ENCODE measurements around the gene ABAT.

Gene ABAT

DNA sequence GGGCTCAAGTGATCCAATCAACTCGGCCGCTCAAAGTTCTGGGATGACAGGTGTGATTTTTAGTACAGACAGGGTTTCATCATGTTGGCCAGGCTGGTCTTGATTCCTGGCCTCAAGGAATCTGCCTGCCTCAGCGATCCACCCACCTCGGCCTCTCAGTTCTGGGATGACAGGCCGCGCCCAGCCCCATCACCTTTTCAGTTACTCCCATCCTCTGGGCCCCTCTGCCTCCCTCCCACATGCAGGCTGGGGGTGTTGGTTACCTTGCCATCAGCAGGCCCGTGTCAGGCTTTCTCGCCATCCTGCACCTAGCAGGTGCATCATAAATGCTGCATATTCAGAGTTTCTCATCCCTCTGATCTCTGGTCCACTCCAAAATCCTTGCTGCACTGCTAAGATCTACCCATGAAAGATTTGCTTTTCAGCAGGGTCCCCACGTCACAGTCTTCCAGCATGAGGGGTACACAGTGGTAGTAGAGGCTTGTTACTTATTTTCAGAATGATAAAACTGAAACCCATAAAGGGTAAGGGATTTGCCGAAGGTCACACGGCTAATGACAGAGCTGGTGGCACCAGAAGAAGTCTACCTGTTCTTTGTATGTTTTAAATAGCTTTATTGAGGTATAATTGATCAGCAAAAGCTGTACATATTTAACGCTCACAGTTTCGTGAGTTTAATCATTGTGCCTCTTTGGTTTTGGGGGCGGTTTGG is 139.8 kb downstream of the ABAT start:
- Mint-ChIP-seq H3K4me3 (peak overlapping the region; percentile 61 to 71), H3K36me3 (peaks cover 56 to 67% of the 10 kb centered on the region in 2 donors)
- ATAC-seq (replicated peaks), result peak; percentile 40 to 56

DNA sequence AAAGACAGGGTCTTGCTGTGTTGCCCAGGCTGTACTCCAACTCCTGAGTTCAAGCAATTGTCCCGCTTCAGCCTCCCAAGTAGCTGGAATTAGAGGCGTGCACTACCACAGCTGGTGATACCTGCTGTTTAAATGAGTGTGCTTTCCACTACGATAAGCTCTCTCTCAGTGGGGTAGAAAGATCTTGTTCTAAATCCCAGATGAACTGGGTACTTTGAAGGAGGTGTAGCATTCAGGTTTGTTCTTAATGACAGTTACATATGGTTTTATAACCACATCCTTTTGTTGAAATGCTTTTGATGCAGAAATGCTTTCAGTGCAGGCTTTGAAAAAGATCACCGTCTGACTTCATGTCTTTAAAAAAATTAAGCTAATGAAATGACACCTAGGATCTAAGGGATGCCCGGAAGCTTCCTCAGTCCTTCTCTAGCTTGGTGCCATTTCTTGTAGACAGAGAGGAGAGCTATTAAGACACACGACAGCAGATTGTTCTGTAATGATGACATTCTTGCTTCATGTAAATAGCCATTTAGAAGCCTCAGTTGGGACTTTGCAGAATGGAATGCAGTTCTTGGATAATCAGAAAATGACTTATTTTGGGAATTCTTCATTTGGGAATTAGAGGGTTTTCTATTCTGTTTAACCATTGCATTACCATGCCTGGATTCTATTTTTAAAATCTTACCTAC is 142.7 kb downstream of the ABAT start:
- ATAC-seq (replicated peaks), result peak; percentile 20 to 28
- Mint-ChIP-seq H3K9me3 (no peaks in the 10 kb centered on the region), H3K4me1 (peaks cover 47 to 78% of the 10 kb centered on the region in 2 donors), H3K27ac (peak overlapping the region; percentile 65), H3K36me3 (peaks cover 65 to 77% of the 10 kb centered on the region in 2 donors), H3K4me3 (no peak overlapping the region), H3K27me3 (no peaks in the 10 kb centered on the region)
- DNase-seq, result no peak

More for the DNA sequence above, 139.8 kb downstream of the ABAT start:
- Mint-ChIP-seq H3K9me3 (no peaks in the 10 kb centered on the region), H3K4me1 (peaks cover 37 to 50% of the 10 kb centered on the region in 2 donors), H3K27ac (peak overlapping the region; percentile 91), H3K27me3 (no peaks in the 10 kb centered on the region)
- DNase-seq, result no peak

DNA sequence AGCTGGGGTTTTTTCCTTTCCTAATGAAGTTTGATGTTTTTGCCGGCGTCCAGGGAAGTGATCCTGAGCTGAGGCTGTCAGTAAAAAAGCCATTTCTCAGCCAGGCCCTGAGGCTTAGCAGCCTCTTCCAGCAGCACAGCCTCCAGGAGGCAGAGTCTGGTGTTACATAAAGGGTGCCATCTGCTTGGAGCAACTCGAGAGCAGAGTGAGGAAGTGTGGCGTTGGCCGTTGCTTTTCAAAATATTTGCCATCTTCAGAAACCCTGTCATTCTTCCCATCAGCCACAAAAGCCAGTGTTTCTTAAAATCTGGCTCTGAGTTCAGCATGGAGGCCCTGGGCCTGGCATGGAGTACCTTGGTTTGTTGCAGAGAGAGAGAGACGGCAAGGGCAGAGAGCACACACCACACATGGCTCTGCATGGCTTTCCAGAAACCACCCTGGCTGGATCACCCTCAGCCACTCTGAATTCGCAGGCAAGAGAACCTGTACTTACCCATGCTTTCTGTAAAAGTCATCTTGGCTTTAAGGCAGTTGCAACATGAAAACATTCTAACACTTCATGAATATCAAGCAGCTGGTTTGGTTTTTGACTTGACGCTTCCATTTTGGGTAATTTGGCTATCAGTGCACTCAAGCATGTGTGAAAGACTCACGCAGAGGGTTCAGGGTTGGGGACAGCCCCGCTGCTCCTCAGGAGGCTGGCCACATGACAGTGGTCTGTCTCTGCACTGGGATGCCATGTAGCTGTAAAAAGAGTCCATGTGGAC is 144.3 kb downstream of the ABAT start:
- Mint-ChIP-seq H3K4me3 (peak overlapping the region; percentile 45 to 63), H3K4me1 (peaks cover 41 to 71% of the 10 kb centered on the region in 2 donors), H3K9me3 (no peaks in the 10 kb centered on the region), H3K27ac (peak overlapping the region; percentile 96), H3K27me3 (no peaks in the 10 kb centered on the region), H3K36me3 (peaks cover 65 to 82% of the 10 kb centered on the region in 2 donors)
- DNase-seq, result peak; percentile 54
- ATAC-seq (replicated peaks), result peak; percentile 95 to 96

DNA sequence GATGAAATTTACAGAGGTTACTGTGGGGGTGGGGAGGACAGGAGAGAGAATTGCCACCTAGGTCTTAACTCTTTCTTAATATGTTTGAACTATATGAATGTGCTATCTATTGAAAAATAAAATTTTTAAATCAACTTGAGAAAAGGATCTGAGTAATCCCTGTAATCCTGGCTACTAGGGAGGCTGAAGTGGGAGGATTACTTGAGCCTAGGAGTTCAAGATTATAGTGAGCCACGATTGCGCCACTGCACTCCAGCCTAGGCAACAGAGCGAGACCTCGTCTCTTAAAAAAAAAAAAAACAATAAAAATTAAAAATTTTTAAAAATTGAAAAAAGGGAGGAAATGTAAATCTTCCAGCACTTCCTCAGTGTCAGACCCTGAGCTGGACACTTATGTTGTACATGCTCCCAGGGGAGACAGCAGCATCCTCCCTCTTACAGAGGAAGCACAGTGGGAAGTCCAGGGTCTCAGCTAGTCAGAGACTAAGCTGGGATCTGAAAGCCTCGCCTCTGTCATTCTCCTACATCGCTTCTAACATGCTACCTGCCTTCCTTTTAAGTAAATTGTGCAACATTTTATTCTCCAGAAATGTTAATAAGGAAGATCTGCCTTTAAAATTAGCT is 145.1 kb downstream of the ABAT start:
- Mint-ChIP-seq H3K27ac (peak overlapping the region; percentile 96), H3K27me3 (no peaks in the 10 kb centered on the region), H3K4me3 (peak overlapping the region; percentile 45 to 63), H3K36me3 (peaks cover 60 to 77% of the 10 kb centered on the region in 2 donors), H3K9me3 (no peaks in the 10 kb centered on the region), H3K4me1 (peaks cover 35 to 62% of the 10 kb centered on the region in 2 donors)
- ATAC-seq (replicated peaks) (peak; percentile 13 to 20), DNase-seq (no peak)

DNA sequence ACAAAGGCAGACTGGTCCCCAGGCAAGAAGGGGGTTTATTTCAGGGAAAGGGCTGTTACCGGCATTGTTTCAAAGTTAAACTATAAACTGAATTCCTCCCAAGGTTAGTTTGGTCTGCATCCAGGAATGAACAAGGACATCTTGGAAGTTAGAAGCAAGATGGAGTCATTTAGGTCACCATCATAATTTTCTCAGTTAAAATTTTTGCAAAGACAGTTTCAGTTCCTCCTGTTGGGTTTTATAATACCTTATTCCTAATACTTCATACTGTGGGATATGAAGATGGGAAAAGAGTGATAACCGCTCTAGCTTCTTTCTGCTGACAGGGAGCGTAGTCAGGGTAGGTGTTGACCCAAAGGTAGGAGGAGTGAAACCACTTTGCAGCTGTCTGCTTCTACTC is 148.0 kb downstream of the ABAT start:
- Mint-ChIP-seq H3K4me3 (no peak overlapping the region), H3K27ac (peak overlapping the region; percentile 69), H3K9me3 (no peaks in the 10 kb centered on the region), H3K27me3 (no peaks in the 10 kb centered on the region), H3K4me1 (peaks cover 24 to 46% of the 10 kb centered on the region in 2 donors), H3K36me3 (peaks cover 46 to 63% of the 10 kb centered on the region in 2 donors)
- ATAC-seq (replicated peaks), result no peak
- DNase-seq, result no peak

DNA sequence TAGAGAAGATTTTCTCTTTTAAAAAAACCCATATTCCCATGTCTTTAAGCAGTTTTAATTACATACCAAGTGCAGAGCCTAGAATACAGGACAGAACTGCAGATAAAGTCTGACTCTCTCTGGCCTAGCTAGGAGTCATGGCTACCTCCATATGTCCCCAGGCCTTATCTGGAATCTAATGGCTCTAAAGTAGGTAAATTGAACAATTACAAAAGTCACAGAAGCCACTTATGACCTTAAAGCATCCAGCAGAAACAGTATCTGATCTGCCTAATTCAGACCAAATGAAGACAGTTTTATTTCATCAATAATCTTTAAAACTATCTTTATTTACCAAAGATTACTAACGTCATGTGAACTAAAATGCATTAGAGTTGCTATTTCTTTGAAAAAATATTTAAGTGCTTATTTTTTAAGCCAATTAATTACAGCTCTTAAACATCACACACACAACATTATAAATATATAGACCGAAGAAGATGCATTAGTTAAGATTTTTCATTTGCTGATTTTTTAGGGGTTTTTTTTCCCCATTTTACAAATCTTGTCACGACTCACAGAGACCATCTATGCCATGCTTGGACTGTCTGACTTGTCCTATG is 152.0 kb downstream of the ABAT start:
- DNase-seq, result no peak
- Mint-ChIP-seq H3K36me3 (peaks cover 41 to 62% of the 10 kb centered on the region in 2 donors), H3K4me1 (peaks cover 9 to 10% of the 10 kb centered on the region in 2 donors), H3K27ac (no peak overlapping the region), H3K27me3 (no peaks in the 10 kb centered on the region), H3K4me3 (no peak overlapping the region), H3K9me3 (no peaks in the 10 kb centered on the region)
- ATAC-seq (replicated peaks), result no peak

DNA sequence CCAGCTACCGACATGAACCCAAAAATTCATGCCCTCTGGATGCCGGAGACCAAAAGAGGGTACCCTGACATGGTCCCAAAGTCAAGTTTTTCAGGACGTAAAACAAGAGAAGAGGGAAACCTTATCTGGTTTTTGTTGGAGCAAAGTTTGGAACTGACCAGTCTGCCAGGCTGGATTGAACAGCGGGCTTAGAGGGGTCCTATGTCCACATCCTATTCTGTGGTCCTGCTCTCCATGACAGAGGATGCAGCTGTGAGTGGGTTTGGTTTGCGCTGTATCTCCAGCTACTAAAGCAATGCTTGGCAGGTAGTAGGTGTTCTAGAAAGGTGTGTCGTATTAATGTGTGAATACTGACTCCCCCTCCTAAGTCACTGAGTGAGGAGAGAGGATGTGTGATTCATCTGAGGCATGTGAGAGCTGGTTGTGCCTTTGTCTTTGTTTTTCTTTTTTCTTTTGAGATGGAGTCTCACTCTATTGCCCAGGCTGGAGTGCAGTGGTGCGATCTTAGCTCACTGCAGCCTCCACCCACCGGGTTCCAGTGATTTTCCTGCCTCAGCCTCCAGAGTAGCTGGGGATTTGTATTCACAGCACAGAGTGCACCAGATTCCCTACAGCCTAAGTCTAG is 154.2 kb downstream of the ABAT start:
- Mint-ChIP-seq H3K27me3 (no peaks in the 10 kb centered on the region), H3K4me1 (peaks cover 13 to 21% of the 10 kb centered on the region in 2 donors), H3K27ac (no peak overlapping the region), H3K36me3 (peaks cover 38 to 61% of the 10 kb centered on the region in 2 donors), H3K9me3 (no peaks in the 10 kb centered on the region), H3K4me3 (no peak overlapping the region)
- DNase-seq, result no peak
- no peak for ATAC-seq (replicated peaks)

DNA sequence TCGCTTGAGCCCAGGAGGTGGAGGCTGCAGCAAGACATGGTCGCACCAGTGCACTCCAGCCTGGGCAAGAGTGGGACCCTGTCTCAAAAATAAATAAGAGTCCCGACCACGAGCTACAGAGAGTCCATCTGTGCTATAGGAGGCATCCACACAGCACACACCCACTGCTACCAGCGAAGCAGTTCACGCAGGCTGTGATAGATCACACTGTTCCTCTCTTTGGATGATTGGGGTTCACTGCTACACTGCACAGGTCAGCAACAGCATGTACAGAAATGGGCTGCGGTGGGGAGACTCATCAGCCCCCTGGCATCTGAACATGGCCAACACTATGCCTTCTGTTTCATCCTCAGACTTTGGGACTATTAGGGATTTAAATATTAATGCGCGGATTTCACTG is 157.0 kb downstream of the ABAT start:
- peaks cover 13 to 26% of the 10 kb centered on the region in 2 donors for H3K4me1 Mint-ChIP-seq
- H3K9me3 Mint-ChIP-seq, result no peaks in the 10 kb centered on the region
- DNase-seq (no peak), ATAC-seq (replicated peaks) (no peak)
- H3K27ac Mint-ChIP-seq, result no peak overlapping the region
- peaks cover 38 to 62% of the 10 kb centered on the region in 2 donors for H3K36me3 Mint-ChIP-seq
- H3K4me3 Mint-ChIP-seq, result no peak overlapping the region
- no peaks in the 10 kb centered on the region for H3K27me3 Mint-ChIP-seq

DNA sequence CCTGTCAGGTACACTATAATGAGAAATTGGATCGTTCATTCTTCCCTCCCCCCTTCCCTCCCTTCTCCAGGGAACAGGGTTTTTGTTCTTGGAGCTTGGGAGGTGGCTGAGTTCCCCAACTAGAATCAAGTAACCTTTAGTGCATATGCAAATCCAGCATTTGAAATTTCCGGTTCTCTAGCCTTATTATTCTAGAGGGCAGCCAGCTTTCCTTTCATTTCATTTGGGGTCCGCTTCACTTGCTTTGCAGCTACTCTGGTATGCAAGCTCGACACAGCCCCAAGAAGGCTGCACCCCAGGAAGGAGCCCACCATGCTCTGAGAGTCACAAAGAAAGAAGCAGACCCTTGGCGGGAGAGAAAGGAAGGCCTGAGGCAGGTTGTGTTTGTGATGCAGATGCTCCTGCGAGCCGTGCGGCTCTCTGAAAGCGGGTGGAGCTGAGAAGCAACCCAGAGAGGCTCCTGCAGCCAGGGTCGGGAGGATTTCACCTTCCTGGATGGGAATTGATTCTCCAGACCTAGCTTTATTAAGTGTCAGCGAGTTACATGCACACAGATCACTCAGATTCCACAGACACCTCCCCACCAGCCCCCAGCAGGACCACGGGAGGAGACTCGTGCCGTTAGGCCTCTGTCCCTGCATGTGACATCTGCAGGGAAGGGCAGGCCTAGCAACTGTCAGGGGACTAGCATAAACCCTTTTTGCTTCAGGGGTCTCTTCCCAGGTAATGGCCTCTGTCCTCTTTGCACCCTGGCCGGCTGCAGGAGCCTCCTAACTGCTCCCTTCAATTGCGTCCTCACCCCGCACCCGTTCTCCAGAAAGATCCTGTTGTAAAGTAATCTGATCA is 157.7 kb downstream of the ABAT start:
- no peak for ATAC-seq (replicated peaks)
- Mint-ChIP-seq H3K4me1 (peaks cover 13 to 26% of the 10 kb centered on the region in 2 donors), H3K27me3 (no peaks in the 10 kb centered on the region), H3K36me3 (peaks cover 36 to 57% of the 10 kb centered on the region in 2 donors), H3K9me3 (no peaks in the 10 kb centered on the region), H3K4me3 (no peak overlapping the region), H3K27ac (peak overlapping the region; percentile 17)
- no peak for DNase-seq

DNA sequence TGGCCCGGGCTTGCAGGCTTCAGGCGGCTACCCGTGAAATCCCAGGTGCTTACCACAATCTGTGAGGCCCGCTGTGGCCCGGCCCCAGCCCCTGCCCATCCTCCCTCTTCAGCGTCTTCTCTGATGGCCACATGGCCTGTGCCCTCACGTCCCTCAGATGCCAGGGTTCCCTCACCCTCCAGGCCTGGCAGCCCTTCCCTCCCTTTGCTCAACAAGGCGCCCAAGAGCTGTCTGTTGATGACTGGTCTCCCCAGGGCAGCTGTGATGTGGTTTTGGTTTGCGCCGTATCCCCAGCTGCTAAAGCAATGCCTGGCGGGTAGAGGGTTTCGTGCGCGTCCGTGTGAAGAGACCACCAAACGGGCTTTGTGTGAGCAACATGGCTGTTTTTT is 158.3 kb downstream of the ABAT start:
- ATAC-seq (replicated peaks) (no peak), DNase-seq (no peak)
- H3K4me3 Mint-ChIP-seq, result no peak overlapping the region
- no peaks in the 10 kb centered on the region for H3K9me3 Mint-ChIP-seq
- no peak overlapping the region for H3K27ac Mint-ChIP-seq
- H3K36me3 Mint-ChIP-seq, result peaks cover 36 to 57% of the 10 kb centered on the region in 2 donors
- H3K27me3 Mint-ChIP-seq, result no peaks in the 10 kb centered on the region
- H3K4me1 Mint-ChIP-seq, result peaks cover 13 to 26% of the 10 kb centered on the region in 2 donors

Measured in stimulated activated naive B cell treated with anti-CD40 and anti-IgM and Interleukin-4, amounts not matched to agents 10 μg/mL and 1 μg/mL and 100 μg/mL, for 72 hours (primary cell).